Lower leg skin (tissue), 3 donors: ENCODE data around the gene BCL11A.

Source experiments
- CTCF ChIP-seq, 3 donors: fragments of 450-650 bp; IDR thresholded peaks; one replicate each; pipeline ENCODE4 v1.5.1; 2016; ENCODE audit warnings: antibody characterized with exemption in 3 of 3, mild to moderate bottlenecking in 3 of 3, moderate library complexity in 2 of 3
- POLR2A ChIP-seq, 2 donors: fragments of 450-650 bp; IDR thresholded peaks; one replicate each; pipeline ENCODE4 v1.6.1; 2016 to 2017; ENCODE audit warnings: antibody characterized with exemption in 2 of 2, mild to moderate bottlenecking in 1 of 2, moderate library complexity in 1 of 2

GRCh38 chr2:60523963-60524362 is 29.5 kb downstream of the BCL11A start:
- no peak for TF ChIP-seq CTCF (IDR thresholded peaks at IDR 0.05)
- no peak for TF ChIP-seq POLR2A (IDR thresholded peaks at IDR 0.05)
